ENCODE measurements around the gene FREY1. TPM values are rescaled to one million over a fixed set of nuclear protein-coding genes. Genes with fewer than 3 reads are reported as not detected.

The FREY1 gene
- total RNA-seq, 6 experiments from 2014 or later = 0.38 to 0.74 (median 0.68) TPM

- peaks cover 8% of the 10 kb centered on the region for H3K27me3 Mint-ChIP-seq (ENCODE audit: insufficient read depth)
- H3K4me3 Mint-ChIP-seq = peak overlapping the region; percentile 76
- TF ChIP-seq, protein P1, sequence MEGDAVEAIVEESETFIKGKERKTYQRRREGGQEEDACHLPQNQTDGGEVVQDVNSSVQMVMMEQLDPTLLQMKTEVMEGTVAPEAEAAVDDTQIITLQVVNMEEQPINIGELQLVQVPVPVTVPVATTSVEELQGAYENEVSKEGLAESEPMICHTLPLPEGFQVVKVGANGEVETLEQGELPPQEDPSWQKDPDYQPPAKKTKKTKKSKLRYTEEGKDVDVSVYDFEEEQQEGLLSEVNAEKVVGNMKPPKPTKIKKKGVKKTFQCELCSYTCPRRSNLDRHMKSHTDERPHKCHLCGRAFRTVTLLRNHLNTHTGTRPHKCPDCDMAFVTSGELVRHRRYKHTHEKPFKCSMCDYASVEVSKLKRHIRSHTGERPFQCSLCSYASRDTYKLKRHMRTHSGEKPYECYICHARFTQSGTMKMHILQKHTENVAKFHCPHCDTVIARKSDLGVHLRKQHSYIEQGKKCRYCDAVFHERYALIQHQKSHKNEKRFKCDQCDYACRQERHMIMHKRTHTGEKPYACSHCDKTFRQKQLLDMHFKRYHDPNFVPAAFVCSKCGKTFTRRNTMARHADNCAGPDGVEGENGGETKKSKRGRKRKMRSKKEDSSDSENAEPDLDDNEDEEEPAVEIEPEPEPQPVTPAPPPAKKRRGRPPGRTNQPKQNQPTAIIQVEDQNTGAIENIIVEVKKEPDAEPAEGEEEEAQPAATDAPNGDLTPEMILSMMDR (IDR thresholded peaks at IDR 0.05) = no peak
- peaks cover 6% of the 10 kb centered on the region for H3K4me1 Mint-ChIP-seq (ENCODE audit: low read depth)
- H3K27ac Mint-ChIP-seq = peak overlapping the region; percentile 80
- no peaks in the 10 kb centered on the region for H3K36me3 Mint-ChIP-seq (ENCODE audit: low read depth)
- H3K9me3 Mint-ChIP-seq = no peaks in the 10 kb centered on the region
- peak; percentile 87 for DNase-seq
Measured at GRCh38 chr11:45899448-45900174, 7.5 kb downstream of the FREY1 start.

DNA sequence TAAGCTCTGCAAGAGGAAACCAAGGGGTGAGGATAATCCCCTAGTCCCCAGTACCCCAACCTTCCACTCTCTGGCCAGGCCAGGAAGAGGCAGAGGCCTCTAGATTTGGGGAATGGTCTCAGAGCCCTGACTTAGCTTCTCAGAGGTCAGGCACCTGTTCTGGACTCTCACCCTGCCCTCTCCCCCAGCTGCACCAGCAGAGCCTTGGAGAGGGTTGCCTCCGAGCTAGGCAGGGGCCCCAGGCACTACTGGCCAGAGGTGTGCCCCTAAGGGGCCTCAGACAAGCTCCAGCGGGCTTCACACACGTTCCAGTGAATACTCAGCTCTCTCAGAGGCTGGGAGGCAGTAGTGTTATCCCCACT is 8.0 kb downstream of the FREY1 start:
- DNase-seq = no peak
- Mint-ChIP-seq H3K4me1 (ENCODE audit: low read depth) (peaks cover 6% of the 10 kb centered on the region), H3K27me3 (ENCODE audit: insufficient read depth) (peaks cover 14% of the 10 kb centered on the region), H3K9me3 (no peaks in the 10 kb centered on the region), H3K36me3 (ENCODE audit: low read depth) (no peaks in the 10 kb centered on the region), H3K27ac (peak overlapping the region; percentile 80), H3K4me3 (peak overlapping the region; percentile 76; the same call in 1 of the 2 replicates)
- TF ChIP-seq, protein P1 (IDR thresholded peaks at IDR 0.05) = no peak

DNA sequence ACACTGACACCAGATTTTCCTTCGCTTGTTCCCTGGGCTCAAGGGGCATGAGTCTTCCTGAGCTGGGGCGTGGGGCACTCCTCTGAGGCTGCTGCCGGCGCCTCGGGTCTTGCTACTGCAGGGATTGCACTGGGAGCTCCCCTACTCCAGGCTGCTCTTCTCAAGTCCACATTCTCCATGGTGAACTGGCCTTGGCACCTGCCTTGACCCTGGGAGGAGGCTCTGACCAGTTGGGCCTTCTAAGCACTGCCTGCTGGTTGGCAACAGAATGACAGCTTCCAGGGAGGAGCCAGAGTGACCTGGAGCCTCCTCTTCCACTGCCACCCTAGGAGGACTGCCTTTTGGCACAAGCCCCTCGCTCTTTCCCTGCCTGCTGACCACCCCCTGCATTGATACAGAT is 9.5 kb downstream of the FREY1 start:
- no peak for DNase-seq
- Mint-ChIP-seq H3K4me3 (no peak overlapping the region), H3K36me3 (ENCODE audit: low read depth) (no peaks in the 10 kb centered on the region)

DNA sequence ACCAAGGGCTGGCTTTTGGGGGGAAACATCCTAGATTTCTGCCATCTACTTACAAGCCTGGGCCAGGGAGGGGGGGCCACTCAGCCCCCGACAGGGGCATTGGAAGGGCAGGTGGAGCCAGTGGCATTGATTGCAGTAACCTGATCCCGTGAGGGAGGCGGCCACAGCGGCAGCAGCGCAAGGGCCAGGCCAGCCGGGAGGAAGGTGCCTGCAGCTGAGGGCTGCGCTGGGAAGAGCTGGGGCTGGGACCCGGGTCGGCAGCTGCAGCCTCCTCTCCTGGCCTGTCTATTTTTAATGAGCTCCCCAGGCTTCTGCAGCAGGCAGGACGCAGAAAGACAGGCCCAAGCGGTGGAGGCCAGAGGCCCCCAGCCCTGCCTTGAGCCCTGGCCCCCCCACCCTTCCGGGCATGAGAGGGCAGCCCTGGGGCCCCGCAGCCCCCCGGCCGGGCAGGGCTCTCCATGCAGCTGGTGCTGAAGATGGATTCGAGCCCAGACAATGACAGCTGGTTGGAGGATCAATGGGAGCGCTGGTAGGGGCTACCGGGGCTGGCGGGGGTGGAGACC is 10.6 kb downstream of the FREY1 start:
- Mint-ChIP-seq H3K27me3 (ENCODE audit: insufficient read depth) (peaks cover 31% of the 10 kb centered on the region), H3K9me3 (no peaks in the 10 kb centered on the region), H3K27ac (no peak overlapping the region), H3K4me3 (no peak overlapping the region), H3K36me3 (ENCODE audit: low read depth) (no peaks in the 10 kb centered on the region), H3K4me1 (ENCODE audit: low read depth) (peaks cover 6% of the 10 kb centered on the region)
- TF ChIP-seq, protein P1 (IDR thresholded peaks at IDR 0.05) = no peak
- DNase-seq = no peak

More for the DNA sequence above, 9.5 kb downstream of the FREY1 start:
- peaks cover 6% of the 10 kb centered on the region for H3K4me1 Mint-ChIP-seq (ENCODE audit: low read depth)
- H3K9me3 Mint-ChIP-seq = no peaks in the 10 kb centered on the region
- H3K27ac Mint-ChIP-seq = no peak overlapping the region
- TF ChIP-seq, protein P1 (IDR thresholded peaks at IDR 0.05) = no peak
- H3K27me3 Mint-ChIP-seq (ENCODE audit: insufficient read depth) = peaks cover 26% of the 10 kb centered on the region

DNA sequence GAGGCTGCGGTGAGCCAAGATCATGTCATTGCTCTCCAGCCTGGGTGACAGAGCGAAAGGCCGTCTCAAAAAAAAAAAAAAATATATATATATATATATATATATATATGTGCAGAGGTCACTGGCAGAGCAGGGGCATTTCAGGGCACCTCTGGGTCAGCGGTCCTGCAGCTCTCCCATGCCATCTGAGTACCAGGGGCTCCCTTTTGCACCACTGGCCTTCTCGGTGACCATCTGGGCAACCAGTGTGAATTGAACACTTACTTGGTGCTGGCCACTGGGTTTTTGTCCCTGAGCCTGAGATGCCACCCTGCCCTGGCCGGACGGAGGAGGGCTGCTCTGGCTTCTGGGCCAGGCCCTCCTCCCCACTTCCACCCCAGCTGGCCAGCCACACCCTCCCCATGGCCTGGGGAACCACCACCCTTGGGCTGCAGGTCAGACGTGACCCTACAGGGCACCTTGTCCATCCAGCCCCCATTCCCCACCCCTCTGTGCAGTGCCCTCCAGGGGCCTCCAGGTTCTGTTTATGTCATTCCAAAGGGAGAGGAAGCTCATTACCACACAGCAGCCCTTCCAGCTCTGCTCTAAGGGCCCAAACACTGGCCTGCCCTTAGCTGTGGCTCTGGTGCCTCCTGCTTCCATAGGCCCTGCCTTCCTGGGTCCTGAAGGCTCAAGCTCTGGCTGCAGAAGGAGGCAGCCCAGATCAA is 11.4 kb downstream of the FREY1 start:
- H3K27me3 Mint-ChIP-seq (ENCODE audit: insufficient read depth) = peaks cover 34% of the 10 kb centered on the region
- no peaks in the 10 kb centered on the region for H3K9me3 Mint-ChIP-seq
- H3K27ac Mint-ChIP-seq = no peak overlapping the region
- no peak overlapping the region for H3K4me3 Mint-ChIP-seq
- peaks cover 4% of the 10 kb centered on the region for H3K4me1 Mint-ChIP-seq (ENCODE audit: low read depth)
- H3K36me3 Mint-ChIP-seq (ENCODE audit: low read depth) = no peaks in the 10 kb centered on the region
- no peak for DNase-seq
- TF ChIP-seq, protein P1 (IDR thresholded peaks at IDR 0.05) = no peak

Measured in HFFc6 (cell line).